GM08714 (cell line): ENCODE data around the gene MYOM3.
"Not testable (repeated sequence)": the region's sequence is repeated elsewhere in the genome, so short reads cannot be mapped to it uniquely, and the experiment has no call there.

ENCODE experiments used
- H3K4me3 ChIP-seq: fragments of 200-500 bp; sonication (Bioruptor generic); 2 replicates; pipeline ENCODE4 v1.5.1; 2014; ENCODE audit warnings: mild to moderate bottlenecking, low read length, inconsistent platforms
- ZNF274 ChIP-seq: IDR thresholded peaks from 2 replicates; pipeline ENCODE4 v1.6.1; 2012; ENCODE audit warnings: mild to moderate bottlenecking, low read depth, low read length

MYOM3 gene

GRCh38 chr1:24010650-24011049, 101.3 kb downstream of the MYOM3 start:
- no peak overlapping the region for H3K4me3 ChIP-seq
- TF ChIP-seq ZNF274: no peak

- no peak overlapping the region for H3K4me3 ChIP-seq
Measured at GRCh38 chr1:24009406-24009805, 102.5 kb downstream of the MYOM3 start.

DNA sequence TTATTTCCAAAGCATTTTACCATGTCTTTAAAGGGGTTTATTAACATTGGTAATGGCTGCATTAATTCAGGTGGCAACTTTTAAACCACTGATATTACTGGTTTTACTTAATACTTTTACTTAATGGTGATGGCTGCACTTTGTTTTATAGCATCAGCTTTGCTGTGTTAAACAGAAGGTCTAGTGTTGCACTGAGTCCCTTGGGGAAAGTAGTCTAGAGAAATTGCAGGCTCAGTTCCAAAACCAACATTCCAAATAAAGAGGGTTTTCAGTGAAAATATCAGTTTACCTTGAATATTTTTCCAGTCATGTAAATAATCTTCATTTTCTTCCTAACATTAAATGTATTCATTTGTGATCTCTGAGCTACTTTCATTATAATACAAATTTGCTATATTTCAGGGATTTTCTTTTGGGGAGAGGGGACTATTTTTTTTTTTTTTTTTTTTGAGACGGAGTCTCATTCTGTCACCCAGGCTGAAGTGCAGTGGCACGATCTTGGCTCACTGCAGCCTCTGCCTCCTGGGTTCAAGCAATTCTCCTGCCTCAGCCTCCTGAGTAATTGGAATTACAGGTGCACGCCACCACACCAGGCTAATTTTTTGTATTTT, 103.3 kb downstream of the MYOM3 start:
- not testable (repeated sequence) for H3K4me3 ChIP-seq

More at GRCh38 chr1:24009406-24009805, 102.5 kb downstream of the MYOM3 start:
- TF ChIP-seq ZNF274: no peak

GRCh38 chr1:24007079-24007478, 104.9 kb downstream of the MYOM3 start:
- no peak overlapping the region for H3K4me3 ChIP-seq
- TF ChIP-seq ZNF274: no peak
